ENCODE data around the gene MRFAP1L1. TPM values are rescaled to one million over a fixed set of nuclear protein-coding genes. Genes with fewer than 3 reads are reported as not detected.

Gene MRFAP1L1
- total RNA-seq, 1 donor from 2014 or later, result 73.0 TPM

- H3K9me3 Mint-ChIP-seq, result no peaks in the 10 kb centered on the region
- H3K4me3 Mint-ChIP-seq, result no peak overlapping the region
- no peak overlapping the region for H3K27ac Mint-ChIP-seq
- peaks cover 31% of the 10 kb centered on the region for H3K4me1 Mint-ChIP-seq (ENCODE audit: unreplicated experiment)
- peaks cover 21% of the 10 kb centered on the region for H3K36me3 Mint-ChIP-seq
- no peak for TF ChIP-seq CTCF (conservative IDR thresholded peaks at IDR 0.05)
- no peak for DNase-seq (ENCODE audit: extremely low spot score, unreplicated experiment)
- no peaks in the 10 kb centered on the region for H3K27me3 Mint-ChIP-seq
Measured at GRCh38 chr4:6672131-6672530, 37.5 kb downstream of the MRFAP1L1 start.

DNA sequence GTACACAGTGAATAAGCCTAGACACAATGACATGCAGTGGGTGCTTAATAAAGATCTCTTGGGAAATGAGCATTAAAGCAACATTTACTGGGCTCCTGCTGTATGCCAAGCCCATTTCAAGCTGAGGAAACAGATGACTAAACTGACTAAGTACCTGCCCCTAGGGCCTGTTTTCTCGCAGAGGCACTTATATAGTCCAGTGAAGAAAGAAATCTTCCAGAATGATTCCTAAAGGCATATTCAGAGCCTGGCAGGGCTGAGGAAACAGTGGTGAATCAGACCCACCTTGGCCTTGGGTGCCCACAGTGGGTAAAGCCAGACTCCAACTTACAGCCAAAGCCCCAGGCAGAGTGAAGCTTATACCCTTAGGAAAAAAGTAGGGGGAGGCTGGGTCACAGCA is 38.0 kb downstream of the MRFAP1L1 start:
- Mint-ChIP-seq H3K4me3 (no peak overlapping the region), H3K27me3 (no peaks in the 10 kb centered on the region), H3K27ac (peak overlapping the region; percentile 46), H3K4me1 (ENCODE audit: unreplicated experiment) (peaks cover 26% of the 10 kb centered on the region), H3K9me3 (no peaks in the 10 kb centered on the region), H3K36me3 (peaks cover 18% of the 10 kb centered on the region)
- DNase-seq (ENCODE audit: extremely low spot score, unreplicated experiment), result no peak
- no peak for TF ChIP-seq CTCF (conservative IDR thresholded peaks at IDR 0.05)

DNA sequence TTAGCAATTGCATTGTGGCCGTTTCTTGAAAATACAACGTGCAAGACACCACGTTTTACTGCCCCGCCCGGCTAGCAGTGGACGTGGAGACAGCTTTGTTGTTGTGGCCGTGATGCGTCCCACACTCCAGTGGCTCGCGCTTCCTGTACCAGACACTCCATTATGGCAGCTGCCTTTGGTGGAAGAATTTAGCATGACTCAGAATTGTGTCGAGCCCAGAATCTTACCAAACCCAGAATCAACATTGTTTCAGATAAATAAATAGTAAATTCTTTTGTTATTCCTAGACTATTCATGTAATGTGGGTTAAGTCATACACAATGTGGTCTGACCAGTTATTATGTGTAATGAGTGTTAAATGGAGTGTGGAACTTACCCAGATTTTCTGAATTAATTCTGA is 41.3 kb downstream of the MRFAP1L1 start:
- no peak overlapping the region for H3K4me3 Mint-ChIP-seq
- H3K4me1 Mint-ChIP-seq (ENCODE audit: unreplicated experiment), result peaks cover 2% of the 10 kb centered on the region
- TF ChIP-seq CTCF (conservative IDR thresholded peaks at IDR 0.05), result no peak
- no peak for DNase-seq (ENCODE audit: extremely low spot score, unreplicated experiment)
- H3K36me3 Mint-ChIP-seq, result peaks cover 4% of the 10 kb centered on the region
- H3K27ac Mint-ChIP-seq, result no peak overlapping the region
- H3K27me3 Mint-ChIP-seq, result no peaks in the 10 kb centered on the region
- no peaks in the 10 kb centered on the region for H3K9me3 Mint-ChIP-seq

DNA sequence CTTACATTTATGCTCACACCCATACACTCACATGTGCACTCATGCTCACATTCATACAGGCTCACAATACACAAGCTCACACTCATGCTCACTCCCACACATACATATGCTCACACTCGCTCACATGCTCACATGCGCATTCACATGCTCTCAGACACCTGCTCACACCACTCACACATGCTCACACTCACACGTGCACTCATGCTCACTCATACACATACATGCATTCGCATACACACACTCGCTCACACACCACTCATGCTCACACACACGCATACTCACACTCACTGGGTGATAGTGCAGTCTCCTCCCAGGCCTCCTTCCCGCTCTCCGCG is 44.4 kb downstream of the MRFAP1L1 start:
- TF ChIP-seq CTCF (conservative IDR thresholded peaks at IDR 0.05), result no peak
- H3K9me3 Mint-ChIP-seq, result no peaks in the 10 kb centered on the region
- no peak overlapping the region for H3K27ac Mint-ChIP-seq
- no peaks in the 10 kb centered on the region for H3K36me3 Mint-ChIP-seq
- no peaks in the 10 kb centered on the region for H3K4me1 Mint-ChIP-seq (ENCODE audit: unreplicated experiment)
- H3K4me3 Mint-ChIP-seq, result no peak overlapping the region
- peaks cover 9% of the 10 kb centered on the region for H3K27me3 Mint-ChIP-seq
- DNase-seq (ENCODE audit: extremely low spot score, unreplicated experiment), result no peak

- no peaks in the 10 kb centered on the region for H3K4me1 Mint-ChIP-seq (ENCODE audit: unreplicated experiment)
- DNase-seq (ENCODE audit: extremely low spot score, unreplicated experiment), result no peak
- no peak overlapping the region for H3K27ac Mint-ChIP-seq
- H3K4me3 Mint-ChIP-seq, result no peak overlapping the region
- H3K27me3 Mint-ChIP-seq, result peaks cover 20% of the 10 kb centered on the region
- H3K9me3 Mint-ChIP-seq, result no peaks in the 10 kb centered on the region
- no peak for TF ChIP-seq CTCF (conservative IDR thresholded peaks at IDR 0.05)
- H3K36me3 Mint-ChIP-seq, result no peaks in the 10 kb centered on the region
Measured at GRCh38 chr4:6663596-6664393, 45.9 kb downstream of the MRFAP1L1 start.

All from type B pancreatic cell (in vitro differentiated cells).